AG04449 (cell line): ENCODE data around the gene DOCK4.

Source experiments
- CTCF ChIA-PET: fragments of 350-600 bp; formaldehyde crosslinking; extraction: SDS; loops from one replicate; lab custom pipeline; 2021; ENCODE audit warnings: antibody characterized with exemption; lab: Yijun Ruan, JAX
- POLR2A ChIA-PET: fragments of 400-600, 350-600 bp; formaldehyde crosslinking; extraction: SDS; loops from one replicate; lab custom pipeline; 2020; ENCODE audit warnings: antibody characterized with exemption, inconsistent platforms; lab: Yijun Ruan, JAX
- DNase-seq: peaks from one replicate; pipeline ENCODE4 v3.0.0-alpha.2; 2010; ENCODE audit warnings: low read depth, low spot score
- H3K4me3 ChIP-seq: 2 replicates; pipeline ENCODE4 v1.5.1; 2011; ENCODE audit warnings: low read depth, mild to moderate bottlenecking, control low read depth, low read length
- CTCF ChIP-seq: IDR thresholded peaks from one replicate; pipeline ENCODE4 v1.5.1; 2011; ENCODE audit warnings: mild to moderate bottlenecking, moderate library complexity, low read length, control low read depth, inconsistent platforms; ENCODE audit not compliant: insufficient read depth; ENCODE audit errors: missing control alignments

The DOCK4 gene

DNA sequence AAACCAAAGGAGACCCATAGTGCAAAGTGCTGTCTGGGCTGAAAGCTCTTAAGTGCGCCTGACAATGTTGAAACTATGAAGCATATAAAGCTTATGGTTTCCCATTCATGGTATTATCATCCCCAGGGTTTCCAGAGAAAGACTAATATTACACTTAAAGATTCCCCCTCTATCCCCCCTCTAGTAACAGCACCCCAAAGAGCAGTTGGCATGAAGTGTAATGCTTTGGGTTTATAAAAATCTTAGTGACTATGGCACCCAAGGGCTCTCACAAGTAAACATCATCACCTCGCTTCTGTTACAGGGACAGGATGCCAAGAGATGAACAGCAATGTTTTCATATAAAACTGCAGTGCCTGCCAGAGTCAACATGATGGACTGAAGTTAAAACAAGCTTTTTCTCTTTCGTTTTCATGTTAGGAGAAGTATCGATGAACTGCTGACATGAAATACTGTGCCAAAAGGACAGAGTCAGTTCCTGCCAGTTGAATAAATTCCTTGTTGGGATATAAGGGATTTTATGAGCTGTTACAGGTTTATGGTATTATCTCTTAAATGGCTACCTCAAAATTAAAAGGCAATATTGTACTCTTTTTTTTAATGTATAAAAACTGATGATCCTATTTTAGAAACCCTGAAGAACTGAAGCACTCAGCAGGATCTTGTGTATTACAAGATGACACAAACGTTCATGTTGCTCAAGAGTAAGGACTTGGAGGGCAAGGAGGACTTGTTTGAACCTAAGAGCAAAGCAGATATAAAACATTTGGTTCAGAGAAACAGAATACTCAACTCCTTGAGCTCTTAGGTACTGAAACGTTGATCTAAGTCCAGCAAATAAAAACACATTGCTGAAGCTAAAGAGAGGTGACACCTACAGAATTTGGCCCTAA lies 440.2 kb downstream of the DOCK4 start:
- POLR2A ChIA-PET = no interaction called here
- CTCF ChIA-PET = interaction anchor here (0.6 to 5.3 kb wide), 14 partner anchors 8 to 730 kb away, joined by 3 to 70 read pairs (median 3); no protein-coding TSS in a partner anchor
- H3K4me3 ChIP-seq = no peak overlapping the region
- DNase-seq = no peak
- TF ChIP-seq CTCF = no peak

- H3K4me3 ChIP-seq = no peak overlapping the region
- CTCF ChIA-PET = interaction anchor here (0.6 to 16.6 kb wide), 40 partner anchors 10 to 746 kb away, joined by 3 to 549 read pairs (median 4); no protein-coding TSS in a partner anchor
- TF ChIP-seq CTCF = peak; percentile 68
- POLR2A ChIA-PET = interaction anchor here (1.4 kb wide), 1 partner anchor 687 kb away, joined by 5 read pairs; the partner anchor contains the start of gene IFRD1
- DNase-seq = no peak
Observed at GRCh38 chr7:111763221-111763801, 442.9 kb downstream of the DOCK4 start.

GRCh38 chr7:111762799-111763198 lies 443.4 kb downstream of the DOCK4 start:
- CTCF ChIA-PET = interaction anchor here (0.6 to 16.6 kb wide), 38 partner anchors 9 to 747 kb away, joined by 3 to 549 read pairs (median 4); no protein-coding TSS in a partner anchor
- DNase-seq = no peak
- H3K4me3 ChIP-seq = no peak overlapping the region
- POLR2A ChIA-PET = interaction anchor here (1.4 kb wide), 1 partner anchor 687 kb away, joined by 5 read pairs; the partner anchor contains the start of gene IFRD1
- TF ChIP-seq CTCF = no peak

GRCh38 chr7:111762211-111762610 lies 444.0 kb downstream of the DOCK4 start:
- no peak overlapping the region for H3K4me3 ChIP-seq
- POLR2A ChIA-PET = no interaction called here
- CTCF ChIA-PET = interaction anchor here (0.6 to 16.6 kb wide), 22 partner anchors 9 to 734 kb away, joined by 3 to 549 read pairs (median 6); no protein-coding TSS in a partner anchor

GRCh38 chr7:111760043-111760442 lies 446.2 kb downstream of the DOCK4 start:
- no peak for DNase-seq
- no peak for TF ChIP-seq CTCF
- CTCF ChIA-PET = interaction anchor here (1.5 to 16.6 kb wide), 3 partner anchors 18 to 93 kb away, joined by 4 to 549 read pairs (median 7); no protein-coding TSS in a partner anchor
- H3K4me3 ChIP-seq = no peak overlapping the region
- POLR2A ChIA-PET = no interaction called here

More at GRCh38 chr7:111762211-111762610, 444.0 kb downstream of the DOCK4 start:
- no peak for TF ChIP-seq CTCF
- DNase-seq = no peak
